ENCODE measurements around the gene WNT9A.

DNA sequence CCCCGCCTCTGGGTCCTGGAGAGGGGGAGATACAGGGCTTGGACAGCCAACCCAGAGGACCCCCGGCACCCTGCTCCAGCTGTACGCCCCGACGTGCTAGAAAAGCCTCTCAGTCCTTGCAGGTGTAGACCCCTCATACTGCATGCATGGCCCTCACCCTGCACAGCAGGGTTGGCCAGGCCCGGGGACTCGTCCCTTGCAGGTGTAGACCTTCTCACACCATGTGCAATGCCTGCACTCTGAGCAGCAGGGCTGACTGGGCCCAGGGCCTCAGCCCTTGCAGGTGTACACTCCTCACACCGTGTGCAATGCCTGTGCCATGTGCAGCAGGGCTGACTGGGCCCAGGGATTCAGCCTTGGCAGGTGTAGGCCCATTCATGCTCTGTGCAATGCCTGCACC is 26.8 kb downstream of the WNT9A start:
- TF ChIP-seq CTCF (conservative IDR thresholded peaks at IDR 0.05; ENCODE audit: low read length) (no peak), EZH2phosphoT487 (IDR thresholded peaks at IDR 0.05; ENCODE audit: borderline replicate concordance, low read depth, low read length) (no peak)
